NB4 (cell line): ENCODE results near the gene CFTR.

ENCODE experiments used
- POLR2A ChIP-seq: IDR thresholded peaks from 2 replicates; pipeline ENCODE4 v1.6.1; 2011; ENCODE audit warnings: mild to moderate bottlenecking; ENCODE audit not compliant: insufficient read length; ENCODE audit errors: extremely low read depth
- TF ChIP-seq, protein P1 (sequence below): IDR thresholded peaks from one replicate; pipeline ENCODE4 v1.5.1; 2012; ENCODE audit warnings: low read depth, low read length
- TF ChIP-seq, protein P2 (sequence below): IDR thresholded peaks from 2 replicates; pipeline ENCODE4 v1.6.1; 2011; ENCODE audit warnings: low read depth, low read length

DNA sequence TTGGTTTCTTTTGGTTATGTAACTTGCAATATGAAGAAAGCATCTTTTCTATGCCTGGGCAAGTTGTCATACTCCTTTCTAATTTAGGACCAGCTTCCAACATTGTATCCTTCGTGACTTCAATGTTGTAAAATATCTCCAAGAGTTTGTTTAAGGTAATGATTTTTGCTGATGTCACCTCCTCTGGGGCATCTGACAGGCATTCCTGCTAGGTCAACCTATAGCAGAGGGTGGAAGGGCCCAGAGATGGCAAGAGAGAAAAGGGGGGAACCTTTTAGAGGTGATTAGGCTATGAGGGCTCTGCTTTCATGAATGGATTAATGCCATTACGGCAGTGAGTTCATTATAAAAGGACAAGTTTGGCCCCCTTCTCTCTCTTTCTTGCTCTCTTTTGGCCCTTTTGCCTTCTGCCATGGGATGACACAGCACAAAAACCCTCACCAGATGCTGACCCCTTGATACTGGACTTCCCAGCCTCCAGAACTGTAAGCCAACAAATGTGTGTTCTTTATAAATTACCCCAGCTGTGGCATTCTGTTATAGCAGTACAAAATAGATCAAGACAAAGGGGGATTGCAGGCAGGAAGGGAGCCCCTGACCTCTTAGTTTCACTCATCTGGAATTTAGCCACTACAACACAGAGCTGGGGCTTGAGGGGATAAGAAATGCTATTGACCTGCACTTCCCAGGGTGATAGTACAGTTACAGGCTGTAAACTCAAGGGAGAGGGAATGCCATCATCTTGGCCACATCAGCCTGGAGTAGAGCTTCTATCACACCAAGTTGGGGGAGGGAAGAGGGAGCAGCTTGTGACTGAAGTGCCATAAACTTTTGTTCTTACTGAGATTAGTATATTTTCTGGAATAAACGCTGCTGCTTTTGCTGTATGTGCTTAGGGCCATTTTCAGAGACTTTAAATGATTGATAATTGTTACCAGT lies 195.9 kb downstream of the CFTR start:
- TF ChIP-seq, protein P1, sequence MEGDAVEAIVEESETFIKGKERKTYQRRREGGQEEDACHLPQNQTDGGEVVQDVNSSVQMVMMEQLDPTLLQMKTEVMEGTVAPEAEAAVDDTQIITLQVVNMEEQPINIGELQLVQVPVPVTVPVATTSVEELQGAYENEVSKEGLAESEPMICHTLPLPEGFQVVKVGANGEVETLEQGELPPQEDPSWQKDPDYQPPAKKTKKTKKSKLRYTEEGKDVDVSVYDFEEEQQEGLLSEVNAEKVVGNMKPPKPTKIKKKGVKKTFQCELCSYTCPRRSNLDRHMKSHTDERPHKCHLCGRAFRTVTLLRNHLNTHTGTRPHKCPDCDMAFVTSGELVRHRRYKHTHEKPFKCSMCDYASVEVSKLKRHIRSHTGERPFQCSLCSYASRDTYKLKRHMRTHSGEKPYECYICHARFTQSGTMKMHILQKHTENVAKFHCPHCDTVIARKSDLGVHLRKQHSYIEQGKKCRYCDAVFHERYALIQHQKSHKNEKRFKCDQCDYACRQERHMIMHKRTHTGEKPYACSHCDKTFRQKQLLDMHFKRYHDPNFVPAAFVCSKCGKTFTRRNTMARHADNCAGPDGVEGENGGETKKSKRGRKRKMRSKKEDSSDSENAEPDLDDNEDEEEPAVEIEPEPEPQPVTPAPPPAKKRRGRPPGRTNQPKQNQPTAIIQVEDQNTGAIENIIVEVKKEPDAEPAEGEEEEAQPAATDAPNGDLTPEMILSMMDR = no peak
- TF ChIP-seq POLR2A = no peak
- TF ChIP-seq, protein P2, sequence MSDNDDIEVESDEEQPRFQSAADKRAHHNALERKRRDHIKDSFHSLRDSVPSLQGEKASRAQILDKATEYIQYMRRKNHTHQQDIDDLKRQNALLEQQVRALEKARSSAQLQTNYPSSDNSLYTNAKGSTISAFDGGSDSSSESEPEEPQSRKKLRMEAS = no peak
